MM.1S (cell line): ENCODE data around the gene SNTG2.

Experiments used
- DNase-seq: peaks from one replicate; pipeline ENCODE4 v3.0.0-alpha.2; 2015
- H2AFZ ChIP-seq: fragments of 300-600 bp; sonication (generic); 2 replicates; pipeline ENCODE4 v1.6.0; 2016; ENCODE audit warnings: antibody characterized with exemption, low read length
- H3F3A ChIP-seq: fragments of 300-600 bp; sonication (generic); 2 replicates; pipeline ENCODE4 v1.6.1; 2016; ENCODE audit warnings: mild to moderate bottlenecking, antibody characterized with exemption, low read length, moderate library complexity, mixed read lengths; ENCODE audit not compliant: insufficient read depth
- H3K27ac ChIP-seq: fragments of 300-600 bp; sonication (generic); 2 replicates; pipeline ENCODE4 v1.5.1; 2016; ENCODE audit warnings: mild to moderate bottlenecking, low read length
- H3K27me3 ChIP-seq: fragments of 300-600 bp; sonication (generic); replicated peaks from 2 replicates; pipeline ENCODE4 v1.6.0; 2016; ENCODE audit warnings: low read length; ENCODE audit not compliant: insufficient read depth
- H3K36me3 ChIP-seq: fragments of 300-600 bp; sonication (generic); replicated peaks from 2 replicates; pipeline ENCODE4 v1.6.1; 2016; ENCODE audit warnings: mild to moderate bottlenecking, low read length, mixed read lengths; ENCODE audit not compliant: insufficient read depth
- H3K4me1 ChIP-seq: fragments of 300-600 bp; sonication (generic); 2 replicates; pipeline ENCODE4 v1.6.1; 2016; ENCODE audit warnings: low read length, mixed read lengths
- H3K4me2 ChIP-seq: fragments of 300-600 bp; sonication (generic); 2 replicates; pipeline ENCODE4 v1.6.0; 2016; ENCODE audit warnings: low read depth, low read length
- H3K4me3 ChIP-seq: fragments of 300-600 bp; sonication (generic); 2 replicates; pipeline ENCODE4 v1.5.1; 2016; ENCODE audit warnings: low read length, mixed read lengths
- H3K79me2 ChIP-seq: fragments of 300-600 bp; sonication (generic); 2 replicates; pipeline ENCODE4 v1.6.1; 2016; ENCODE audit warnings: mixed run types, low read length, mixed read lengths
- H3K9ac ChIP-seq: fragments of 300-600 bp; sonication (generic); 2 replicates; pipeline ENCODE4 v1.6.1; 2016; ENCODE audit warnings: low read length, mixed read lengths
- H3K9me2 ChIP-seq: fragments of 300-600 bp; sonication (generic); replicated peaks from 2 replicates; pipeline ENCODE4 v1.6.1; 2016; ENCODE audit warnings: mild to moderate bottlenecking, low read length, mixed read lengths; ENCODE audit not compliant: insufficient read depth
- H3K9me3 ChIP-seq: fragments of 300-600 bp; sonication (generic); replicated peaks from 2 replicates; pipeline ENCODE4 v1.6.1; 2016; ENCODE audit warnings: mild to moderate bottlenecking, low read length, mixed read lengths; ENCODE audit not compliant: insufficient read depth
- H4K20me1 ChIP-seq: fragments of 300-600 bp; sonication (generic); 2 replicates; pipeline ENCODE4 v1.6.1; 2016; ENCODE audit warnings: mild to moderate bottlenecking, low read length, moderate library complexity, mixed read lengths; ENCODE audit not compliant: insufficient read depth
- CTCF ChIP-seq: fragments of 300-600 bp; sonication (generic); IDR thresholded peaks from 2 replicates; pipeline ENCODE4 v1.5.1; 2016; ENCODE audit warnings: antibody characterized with exemption, low read length, mixed read lengths
- EZH2 ChIP-seq: fragments of 300-600 bp; sonication (generic); optimal IDR thresholded peaks from 2 replicates; pipeline ENCODE3; 2017; ENCODE audit warnings: low read depth, mild to moderate bottlenecking, antibody characterized with exemption, low read length, mixed read lengths
- EZH2phosphoT487 ChIP-seq: fragments of 300-600 bp; sonication (generic); IDR thresholded peaks from 2 replicates; pipeline ENCODE4 v1.6.1; 2018; ENCODE audit warnings: antibody characterized with exemption, low read length

Gene SNTG2

DNA sequence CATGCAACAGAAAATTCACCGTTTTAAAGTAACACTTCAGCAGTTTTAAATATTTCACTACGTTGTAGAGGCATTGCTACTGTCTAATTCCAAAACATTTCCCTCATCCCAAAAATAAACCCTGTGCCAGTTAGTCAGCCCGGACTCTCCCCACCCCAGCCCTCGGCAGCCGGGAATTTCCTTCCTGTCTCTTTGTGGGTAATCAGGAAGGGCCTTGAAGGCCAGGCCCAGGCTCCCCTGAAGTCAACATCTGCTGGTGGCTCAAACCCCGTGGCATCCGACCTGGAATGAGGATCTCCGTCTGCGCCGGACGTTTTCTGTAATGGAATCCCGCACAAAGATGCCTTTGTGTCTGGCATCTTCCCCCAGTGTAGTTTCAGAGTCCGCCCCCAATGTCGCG lies 219.6 kb downstream of the SNTG2 start:
- no peak overlapping the region for H2AFZ ChIP-seq
- no peak for DNase-seq
- H3K27me3 ChIP-seq = no peaks in the 10 kb centered on the region
- H3K79me2 ChIP-seq = no peaks in the 10 kb centered on the region
- no peaks in the 10 kb centered on the region for H4K20me1 ChIP-seq
- H3K27ac ChIP-seq = no peak overlapping the region
- H3K4me1 ChIP-seq = no peaks in the 10 kb centered on the region
- TF ChIP-seq CTCF (no peak), EZH2 (no peak), EZH2phosphoT487 (no peak)
- no peaks in the 10 kb centered on the region for H3K9me2 ChIP-seq
- H3K4me2 ChIP-seq = no peak overlapping the region
- H3K9ac ChIP-seq = no peak overlapping the region
- no peaks in the 10 kb centered on the region for H3F3A ChIP-seq
- no peaks in the 10 kb centered on the region for H3K36me3 ChIP-seq
- H3K9me3 ChIP-seq = no peaks in the 10 kb centered on the region
- H3K4me3 ChIP-seq = no peak overlapping the region

DNA sequence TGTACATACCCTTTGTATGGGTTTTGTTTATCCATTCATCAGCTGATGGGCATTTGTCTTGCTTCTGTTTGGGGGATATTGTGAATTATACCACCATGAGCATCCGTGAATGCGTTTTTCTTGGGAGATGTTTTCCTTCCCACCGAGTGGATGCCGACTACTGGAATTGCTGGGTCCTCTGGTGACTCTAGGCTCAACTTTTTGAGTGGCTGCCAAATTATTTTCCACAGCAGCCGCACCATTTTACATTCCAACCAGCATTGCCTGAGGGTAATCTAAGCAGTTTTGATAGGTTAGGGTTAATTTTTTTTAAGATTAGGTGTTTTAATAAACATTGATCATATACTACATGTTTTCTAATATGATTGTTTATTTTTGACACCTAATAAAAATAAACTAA lies 220.1 kb downstream of the SNTG2 start:
- Histone ChIP-seq H3F3A (no peaks in the 10 kb centered on the region), H3K4me1 (no peaks in the 10 kb centered on the region), H3K9me2 (no peaks in the 10 kb centered on the region), H3K9me3 (no peaks in the 10 kb centered on the region), H3K9ac (no peak overlapping the region), H4K20me1 (no peaks in the 10 kb centered on the region), H3K27ac (no peak overlapping the region), H3K36me3 (no peaks in the 10 kb centered on the region), H3K4me2 (no peak overlapping the region), H2AFZ (no peak overlapping the region), H3K79me2 (no peaks in the 10 kb centered on the region), H3K27me3 (no peaks in the 10 kb centered on the region), H3K4me3 (no peak overlapping the region)
- no peak for DNase-seq
- TF ChIP-seq EZH2 (no peak), EZH2phosphoT487 (no peak), CTCF (no peak)

GRCh38 chr2:1173528-1173927 lies 222.9 kb downstream of the SNTG2 start:
- Histone ChIP-seq H3K4me2 (no peak overlapping the region), H4K20me1 (no peaks in the 10 kb centered on the region), H3K4me1 (no peaks in the 10 kb centered on the region), H3F3A (no peaks in the 10 kb centered on the region), H3K79me2 (no peaks in the 10 kb centered on the region), H3K9me2 (no peaks in the 10 kb centered on the region), H3K4me3 (no peak overlapping the region), H2AFZ (no peak overlapping the region), H3K36me3 (no peaks in the 10 kb centered on the region), H3K27me3 (no peaks in the 10 kb centered on the region), H3K27ac (no peak overlapping the region), H3K9ac (no peak overlapping the region), H3K9me3 (no peaks in the 10 kb centered on the region)
- TF ChIP-seq EZH2phosphoT487 (no peak), CTCF (no peak), EZH2 (no peak)
- no peak for DNase-seq

DNA sequence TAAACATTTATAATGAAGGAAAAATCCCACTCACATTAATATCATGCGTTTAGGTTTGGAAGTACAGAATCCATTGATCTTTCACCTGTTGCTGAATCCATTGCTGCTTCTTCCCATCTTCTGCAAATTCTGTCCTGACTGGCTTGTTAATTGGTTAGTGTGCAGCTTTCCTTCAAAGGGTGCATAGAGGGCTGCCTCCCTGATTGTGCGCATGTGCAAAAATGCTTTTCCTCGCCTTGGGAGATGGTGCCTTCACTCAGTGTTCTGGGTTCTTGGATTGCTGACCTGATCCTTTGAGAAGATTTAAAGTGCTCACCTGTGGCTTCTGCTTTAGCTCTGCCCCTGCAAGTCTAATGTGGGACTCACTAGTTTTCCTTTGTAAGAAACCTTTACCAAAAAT lies 231.2 kb downstream of the SNTG2 start:
- no peaks in the 10 kb centered on the region for H3K9me3 ChIP-seq
- no peaks in the 10 kb centered on the region for H3K9me2 ChIP-seq
- no peaks in the 10 kb centered on the region for H3K27me3 ChIP-seq
- H3F3A ChIP-seq = no peaks in the 10 kb centered on the region
- H3K9ac ChIP-seq = no peak overlapping the region
- no peaks in the 10 kb centered on the region for H4K20me1 ChIP-seq
- DNase-seq = no peak
- no peak overlapping the region for H3K4me3 ChIP-seq
- H3K4me1 ChIP-seq = no peaks in the 10 kb centered on the region
- no peak overlapping the region for H3K27ac ChIP-seq
- H2AFZ ChIP-seq = no peak overlapping the region
- TF ChIP-seq EZH2phosphoT487 (no peak), EZH2 (no peak), CTCF (no peak)
- no peak overlapping the region for H3K4me2 ChIP-seq
- H3K36me3 ChIP-seq = no peaks in the 10 kb centered on the region
- no peaks in the 10 kb centered on the region for H3K79me2 ChIP-seq
